SKM-1 (cell line): ENCODE measurements around the gene MBTPS2.
"Not testable (repeated sequence)": the region's sequence is repeated elsewhere in the genome, so short reads cannot be mapped to it uniquely, and the experiment has no call there.

Source experiments
- DNase-seq: peaks from one replicate; lab custom pipeline; 2025; ENCODE audit not compliant: unreplicated experiment; lab: John Stamatoyannopoulos, UW

The MBTPS2 gene

DNA sequence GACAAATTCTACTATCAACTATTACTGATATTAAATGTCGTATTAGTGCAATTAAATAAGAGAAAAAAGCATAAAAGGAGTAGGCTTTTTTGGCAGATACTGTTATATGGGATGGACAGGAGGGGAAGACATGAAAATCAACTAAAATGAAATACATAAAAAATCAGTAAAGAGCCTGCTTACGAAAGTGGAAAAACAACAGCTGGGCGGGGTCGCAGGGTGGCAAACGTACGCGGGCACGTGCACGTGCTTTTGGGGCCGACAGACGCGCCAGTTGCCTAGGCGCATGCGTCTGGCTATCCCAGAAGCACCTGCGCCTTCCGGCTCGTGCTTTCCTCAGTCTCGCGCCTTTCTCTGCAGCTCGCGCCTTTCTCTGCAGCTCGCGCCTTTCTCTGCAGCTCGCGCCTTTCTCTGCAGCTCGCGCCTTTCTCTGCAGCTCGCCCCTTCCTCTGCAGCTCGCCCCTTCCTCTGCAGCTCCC lies 16.6 kb downstream of the MBTPS2 start, which contains the start of gene YY2:
Gene YY2, plus strand, starts transcription at position 51 of the 479 bp plus-strand sequence. CDS start 498 bp downstream, outside the sequence.
- DNase-seq: no peak

DNA sequence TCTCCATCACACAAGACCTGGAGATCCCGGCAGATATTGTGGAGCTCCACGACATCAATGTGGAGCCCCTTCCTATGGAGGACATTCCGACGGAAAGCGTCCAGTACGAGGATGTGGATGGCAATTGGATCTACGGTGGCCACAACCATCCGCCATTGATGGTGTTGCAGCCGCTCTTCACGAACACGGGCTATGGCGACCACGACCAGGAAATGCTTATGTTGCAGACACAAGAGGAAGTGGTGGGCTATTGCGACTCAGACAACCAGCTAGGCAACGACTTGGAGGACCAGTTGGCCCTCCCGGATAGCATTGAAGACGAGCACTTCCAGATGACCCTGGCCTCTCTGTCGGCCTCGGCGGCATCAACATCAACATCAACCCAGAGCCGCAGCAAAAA lies 17.1 kb downstream of the MBTPS2 start:
- no peak for DNase-seq

DNA sequence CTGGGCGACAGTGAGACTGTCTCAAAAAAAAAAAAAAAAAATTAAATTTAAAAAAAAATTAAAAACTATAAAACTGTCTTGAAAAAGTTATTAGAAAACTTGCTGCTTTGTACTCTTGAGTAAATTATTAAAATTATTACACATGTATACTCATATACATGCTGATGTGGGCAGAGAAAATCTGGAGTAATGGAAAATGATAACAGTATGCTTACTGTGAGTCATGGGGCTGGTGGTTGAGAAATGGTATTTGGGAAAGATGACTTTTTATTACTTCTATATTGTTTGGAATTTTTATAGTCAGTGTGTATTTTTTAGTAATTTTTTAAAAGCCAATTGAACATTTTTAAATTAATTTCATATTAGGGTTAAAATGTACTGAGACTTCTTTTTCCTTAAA lies 23.8 kb downstream of the MBTPS2 start:
- DNase-seq: no peak

DNA sequence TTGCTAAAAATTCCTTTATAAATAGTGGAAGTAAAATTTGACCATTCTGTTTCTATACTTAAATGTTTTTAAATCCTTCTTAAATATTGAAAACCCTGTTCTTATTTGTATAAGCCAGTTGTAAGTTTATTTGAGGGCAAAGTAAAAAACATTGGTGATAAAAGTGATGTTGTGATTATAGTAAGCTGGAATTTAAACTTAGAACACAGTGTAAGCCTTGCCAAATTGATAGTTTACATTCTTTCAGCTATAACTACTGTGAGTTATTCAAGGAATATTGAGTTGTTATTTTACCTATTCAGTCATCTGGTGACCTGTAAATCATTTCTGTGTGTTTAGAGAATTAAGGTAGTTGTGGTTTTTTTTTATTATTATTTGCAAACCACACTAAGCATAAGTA lies 26.0 kb downstream of the MBTPS2 start:
- DNase-seq: no peak

DNA sequence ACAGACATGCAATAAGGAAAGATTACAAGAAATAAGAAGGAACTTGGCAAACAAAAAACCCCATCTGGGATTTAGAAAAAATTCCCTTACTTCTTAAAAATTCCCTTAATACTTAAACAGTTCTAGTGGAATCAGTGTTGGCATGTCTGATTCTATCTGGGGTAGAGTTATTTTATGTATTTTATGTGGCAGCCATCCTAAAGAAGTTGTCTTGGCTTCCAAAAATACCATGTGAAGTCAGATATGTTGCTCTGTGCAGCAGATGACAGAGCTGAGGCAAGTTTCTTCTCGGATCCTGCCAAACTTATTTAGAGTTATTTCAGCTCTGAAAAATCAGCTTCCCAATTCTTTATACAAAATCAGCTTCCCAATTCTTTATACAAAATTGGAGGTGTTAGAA lies 31.1 kb downstream of the MBTPS2 start:
- DNase-seq: no peak

DNA sequence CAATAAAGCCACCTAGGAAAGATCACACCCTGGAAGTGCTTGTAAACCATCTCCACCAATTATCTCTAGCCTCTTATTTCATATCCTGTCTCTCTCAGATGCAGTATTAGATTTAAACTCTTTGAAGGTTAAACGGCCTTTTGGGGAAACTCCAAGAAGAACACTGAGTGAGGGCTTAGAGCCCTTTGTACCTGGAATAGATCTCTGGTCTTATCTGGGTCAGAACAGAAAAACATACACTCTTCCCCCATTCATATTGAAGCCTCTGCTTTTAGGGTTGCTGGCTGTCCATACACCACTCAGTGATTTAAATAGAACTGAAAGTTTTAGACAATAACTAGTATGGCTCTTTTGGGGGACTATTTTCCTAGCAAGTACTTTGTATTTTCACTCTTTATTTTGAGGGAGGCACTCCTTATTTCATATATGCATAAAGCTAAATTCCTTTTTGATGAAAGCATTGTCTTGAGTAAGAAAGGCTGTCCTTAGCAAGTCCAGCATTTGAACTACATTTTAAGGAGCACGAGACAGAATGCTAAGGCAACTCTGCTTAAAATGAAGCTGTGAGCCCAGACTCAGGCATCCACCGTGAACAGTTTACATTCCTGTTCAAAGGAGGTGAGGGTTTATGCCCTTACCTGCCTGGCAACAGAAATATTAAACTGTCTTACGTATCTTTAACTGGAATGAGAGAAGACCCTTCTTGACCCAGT lies 33.8 kb downstream of the MBTPS2 start:
- no peak for DNase-seq

DNA sequence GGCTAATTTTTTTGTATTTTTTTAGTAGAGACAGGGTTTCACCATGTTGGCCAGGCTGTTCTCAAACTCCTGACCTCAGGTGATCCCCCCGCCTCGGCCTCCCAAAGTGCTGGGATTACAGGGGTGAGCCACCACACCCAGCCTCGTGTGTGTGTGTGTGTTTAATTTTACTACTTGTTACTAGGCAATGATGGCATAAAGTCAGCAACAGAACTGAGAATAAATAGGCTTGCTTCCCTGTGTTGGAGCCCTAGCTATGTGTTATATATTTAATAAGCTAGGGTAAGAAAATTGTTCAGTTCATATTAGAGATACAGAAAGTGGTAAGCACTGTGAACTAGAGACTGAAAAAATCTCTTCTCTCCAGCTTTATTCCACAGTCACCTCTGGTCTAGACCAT lies 34.8 kb downstream of the MBTPS2 start:
- not testable (repeated sequence) for DNase-seq

DNA sequence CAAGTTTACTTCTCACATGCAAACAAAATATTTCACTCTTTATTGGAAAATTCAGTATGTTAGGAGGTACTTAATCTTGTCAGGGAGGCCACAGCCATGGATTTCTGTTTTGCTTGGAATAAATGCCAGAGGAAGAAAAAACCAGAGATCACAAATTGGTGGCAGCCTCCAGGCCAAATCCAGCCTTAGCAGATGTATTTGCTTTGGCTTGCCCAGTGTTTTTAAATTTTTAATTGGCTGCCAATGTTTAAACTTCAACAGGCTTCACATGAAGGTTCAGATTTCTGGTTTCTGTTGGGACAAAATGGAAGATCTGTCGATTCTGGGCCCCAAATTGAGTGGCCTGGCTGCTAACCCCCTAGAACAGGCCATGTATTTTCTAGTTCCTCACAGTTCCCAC lies 35.6 kb downstream of the MBTPS2 start:
- no peak for DNase-seq

DNA sequence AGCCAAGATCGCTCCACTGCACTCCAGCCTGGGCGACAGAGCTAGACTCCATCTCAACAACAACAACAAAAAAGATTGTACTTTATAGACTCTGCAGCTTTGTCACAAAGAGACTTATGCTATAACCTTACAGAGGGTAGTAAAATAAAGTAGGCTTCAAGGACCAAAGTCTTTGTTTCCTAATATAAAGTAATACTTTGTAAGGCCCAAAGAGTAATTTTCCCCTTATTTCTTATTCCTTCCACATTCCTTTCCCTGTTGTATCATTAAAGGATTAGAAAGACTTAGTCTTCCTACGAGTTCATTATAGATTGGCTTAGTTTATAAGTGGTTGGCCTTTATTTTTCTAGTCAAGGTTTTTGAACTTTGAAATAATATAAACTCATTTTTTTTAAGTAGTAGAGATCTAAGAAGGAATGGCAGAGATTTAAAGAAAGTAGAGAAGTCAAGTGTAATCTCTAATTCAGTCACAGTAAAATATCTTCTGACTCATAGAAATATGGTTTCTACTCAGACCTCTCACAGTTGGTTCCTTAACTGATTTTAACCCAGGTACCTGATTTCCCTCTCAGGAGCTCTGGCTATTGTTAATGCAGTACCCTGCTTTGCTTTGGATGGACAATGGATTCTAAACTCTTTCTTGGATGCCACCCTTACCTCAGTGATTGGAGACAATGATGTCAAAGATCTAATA lies 42.6 kb downstream of the MBTPS2 start:
- no peak for DNase-seq

DNA sequence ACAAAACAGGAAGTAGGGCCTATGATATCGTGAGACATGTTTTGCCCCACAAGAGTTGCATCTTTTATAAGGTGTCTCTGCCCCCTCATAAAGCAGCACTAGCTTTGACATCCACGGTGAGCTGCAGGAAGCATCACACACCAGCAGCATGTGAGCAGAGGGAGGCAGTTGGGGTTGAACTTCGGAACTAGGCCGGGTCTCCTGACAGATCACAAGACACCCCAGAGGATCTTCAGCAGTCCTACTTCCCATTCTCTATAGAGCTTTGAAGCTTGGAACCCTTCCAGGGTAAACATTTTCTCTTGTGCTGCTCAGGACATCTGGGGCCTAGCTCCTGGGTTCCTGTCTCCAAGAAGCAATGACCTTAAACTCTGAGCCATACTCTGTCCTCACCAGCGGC lies 43.8 kb downstream of the MBTPS2 start:
- DNase-seq: no peak

DNA sequence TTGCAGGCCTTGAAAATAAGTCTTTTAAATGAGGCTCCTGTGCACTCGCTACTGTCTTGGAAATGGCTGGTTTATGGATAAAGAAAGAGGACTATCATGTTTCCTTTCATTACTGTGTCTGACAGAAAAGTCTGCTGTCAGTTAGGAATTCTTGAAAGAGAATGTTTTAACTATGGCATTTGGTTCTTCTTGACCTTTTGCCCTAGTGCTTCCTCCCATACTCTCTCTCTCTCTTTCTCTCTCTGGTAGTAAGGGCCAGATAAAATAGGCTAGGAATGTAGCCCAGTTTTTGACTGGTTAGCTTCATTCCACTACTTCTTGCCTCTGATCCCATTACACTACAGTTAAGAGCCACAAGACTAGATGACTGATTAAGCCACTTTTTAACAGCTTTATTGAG lies 46.2 kb downstream of the MBTPS2 start:
- no peak for DNase-seq

DNA sequence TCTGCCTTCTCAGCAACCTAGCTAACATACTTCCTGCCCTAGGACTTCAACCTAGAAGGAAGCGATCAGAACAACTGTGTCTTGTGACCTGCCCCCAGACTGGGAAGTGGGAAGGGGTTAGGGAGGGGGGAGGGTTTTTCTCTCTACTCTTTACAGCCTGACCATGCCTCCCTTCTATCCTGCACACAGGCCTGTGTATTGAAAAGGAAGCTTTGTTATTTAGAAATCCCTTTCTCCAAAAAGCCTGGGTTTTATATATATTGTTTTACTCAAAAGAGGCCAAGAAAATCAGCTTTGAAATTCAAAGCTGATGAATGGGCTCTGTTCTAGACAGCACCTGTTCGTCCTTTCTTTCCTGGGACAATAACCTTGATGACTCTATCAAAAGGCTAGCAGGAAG lies 65.9 kb downstream of the MBTPS2 start:
- no peak for DNase-seq

DNA sequence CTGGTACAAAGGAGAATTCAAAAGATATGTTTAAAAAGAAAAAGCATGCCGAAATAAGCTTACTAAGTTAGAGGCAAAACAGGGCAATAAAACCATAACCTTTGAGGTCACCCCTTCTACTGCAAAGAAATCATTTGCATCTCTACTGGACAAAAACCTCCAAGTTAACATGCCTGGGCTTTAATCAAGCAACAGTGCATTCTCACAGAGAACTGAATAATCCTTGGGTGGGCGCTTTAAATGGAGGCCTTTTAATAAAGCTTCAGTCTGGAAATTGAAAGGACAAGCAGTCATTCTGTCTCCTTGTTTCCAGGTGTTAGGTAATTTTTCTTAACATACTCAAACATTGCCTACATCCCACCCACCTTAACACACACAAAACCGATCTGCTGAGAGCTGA lies 66.5 kb downstream of the MBTPS2 start:
- DNase-seq: no peak

DNA sequence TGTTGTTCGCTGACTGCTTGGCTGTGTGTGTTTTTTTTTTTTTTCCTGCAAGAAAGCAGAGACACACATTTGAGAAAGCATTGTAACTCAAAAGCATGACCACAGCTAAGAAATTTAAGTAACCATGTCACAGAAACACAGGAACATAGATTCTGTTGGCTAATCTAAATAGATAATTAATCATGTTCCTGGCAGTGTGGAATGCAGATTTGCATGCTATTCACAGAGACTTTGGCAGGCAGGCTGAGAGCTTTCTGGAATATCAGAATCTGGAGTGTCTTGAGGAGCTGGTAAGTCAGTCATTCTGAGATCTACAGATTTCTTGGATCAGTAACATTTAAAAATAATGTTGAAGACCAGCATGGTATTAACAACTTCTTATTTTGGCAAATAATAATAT lies 67.8 kb downstream of the MBTPS2 start:
- DNase-seq: no peak

DNA sequence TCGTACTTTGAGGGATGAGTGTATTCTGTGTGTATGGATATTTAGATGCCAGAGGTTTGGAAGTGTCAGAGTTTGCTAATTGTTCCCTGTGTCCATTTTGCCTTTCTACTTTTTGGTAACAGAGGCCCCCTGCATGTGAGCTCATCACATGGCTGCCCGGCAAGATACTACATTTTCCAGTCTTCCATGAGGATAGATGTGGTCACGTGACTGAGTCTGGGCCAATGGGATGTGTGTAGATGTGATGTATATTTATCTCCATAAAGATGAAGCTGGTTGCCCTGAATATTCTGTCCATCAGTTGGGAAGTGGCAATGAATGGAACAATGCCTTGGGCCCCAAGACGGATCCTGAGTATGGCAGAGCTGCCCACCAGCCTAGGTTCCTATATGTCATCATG lies 72.1 kb downstream of the MBTPS2 start:
- no peak for DNase-seq

DNA sequence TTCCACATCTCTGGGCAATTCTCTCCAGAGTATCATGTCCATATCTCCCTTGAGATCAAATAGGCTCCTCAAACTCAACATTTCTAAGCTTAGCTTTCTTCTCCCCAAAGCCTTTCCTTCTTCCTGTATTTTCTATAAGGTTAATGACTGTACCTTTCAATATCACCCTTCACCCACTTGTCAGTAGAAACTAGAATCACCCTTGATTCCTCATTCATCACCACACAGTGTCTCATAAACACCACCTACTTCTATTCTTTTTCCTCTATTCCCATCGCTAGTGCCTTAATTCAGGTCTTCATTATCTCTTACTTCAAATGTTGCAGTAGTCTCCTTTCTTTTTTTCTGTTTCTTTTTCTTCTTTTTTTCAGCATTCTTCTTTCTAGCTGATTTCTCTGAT lies 72.8 kb downstream of the MBTPS2 start:
- no peak for DNase-seq

DNA sequence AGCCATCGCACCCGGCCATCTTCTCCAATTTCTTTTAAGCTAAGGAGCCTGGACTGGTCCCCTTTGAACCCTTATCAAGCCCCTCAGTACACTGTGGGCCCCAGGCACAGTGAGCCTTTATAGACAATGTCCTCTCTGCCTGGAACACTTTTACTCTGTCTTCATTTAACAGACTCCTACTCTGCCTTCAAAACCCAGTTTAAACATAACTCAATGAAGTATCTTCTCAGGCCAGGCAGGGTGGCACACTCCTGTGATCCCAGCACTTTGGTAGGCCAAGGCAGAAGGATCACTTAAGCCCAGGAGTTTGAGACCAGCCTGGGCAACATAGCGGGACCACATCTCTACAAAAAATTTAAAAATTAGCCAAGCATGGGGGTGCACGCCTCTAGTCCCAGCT lies 73.6 kb downstream of the MBTPS2 start:
- DNase-seq: no peak

DNA sequence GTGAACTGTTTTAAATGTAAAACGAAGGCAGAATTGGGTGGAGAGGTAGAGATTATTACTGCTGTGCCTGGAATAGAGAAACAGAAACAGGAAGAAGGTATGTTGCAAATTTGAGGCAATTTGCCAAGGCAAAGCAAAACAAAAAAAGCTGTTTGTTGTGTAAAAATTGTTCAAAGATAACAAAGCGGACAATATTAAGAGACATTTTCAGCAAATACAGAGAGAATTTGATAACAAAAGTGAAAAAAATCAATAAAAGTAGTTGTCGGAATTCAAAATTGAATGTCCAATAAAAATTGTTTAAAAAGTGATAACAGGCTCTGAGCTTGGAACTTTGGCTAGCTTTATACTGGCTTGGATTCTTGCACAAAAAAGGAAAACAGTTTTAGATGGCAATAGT lies 86.7 kb downstream of the MBTPS2 start:
- no peak for DNase-seq

DNA sequence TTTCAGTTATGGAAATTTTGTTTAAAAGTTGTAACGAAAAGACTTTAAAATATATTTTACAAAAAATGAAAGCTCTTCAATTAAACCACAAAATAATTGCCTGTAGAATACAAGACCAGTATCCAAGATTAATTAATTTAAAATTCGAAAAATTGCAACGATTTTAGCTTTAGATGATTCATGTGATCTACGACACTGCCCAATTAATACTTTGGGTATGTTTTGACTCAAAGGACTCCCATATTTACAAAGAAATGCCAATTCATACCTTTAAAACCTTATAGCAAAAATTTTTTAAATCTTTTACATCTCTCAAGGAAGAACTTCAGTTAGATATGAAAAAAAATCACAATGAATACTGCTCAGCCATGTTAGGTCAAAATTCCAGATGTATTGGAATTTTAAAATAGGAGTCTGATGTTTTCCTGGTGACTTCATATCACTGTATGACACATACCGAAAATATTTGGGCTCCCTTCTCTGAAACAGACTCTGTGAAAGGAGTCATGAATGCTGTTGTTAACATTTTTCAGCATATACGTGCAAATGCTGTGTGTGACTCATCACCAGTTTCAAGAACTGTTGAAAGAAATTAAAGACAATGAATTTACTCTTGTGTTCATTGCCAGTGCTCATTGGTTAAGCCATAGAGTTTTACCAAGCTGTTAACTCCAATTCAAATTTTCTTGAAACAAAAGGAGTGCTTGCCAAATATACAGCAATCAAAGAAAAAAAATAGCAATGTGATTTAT lies 87.3 kb downstream of the MBTPS2 start:
- no peak for DNase-seq

DNA sequence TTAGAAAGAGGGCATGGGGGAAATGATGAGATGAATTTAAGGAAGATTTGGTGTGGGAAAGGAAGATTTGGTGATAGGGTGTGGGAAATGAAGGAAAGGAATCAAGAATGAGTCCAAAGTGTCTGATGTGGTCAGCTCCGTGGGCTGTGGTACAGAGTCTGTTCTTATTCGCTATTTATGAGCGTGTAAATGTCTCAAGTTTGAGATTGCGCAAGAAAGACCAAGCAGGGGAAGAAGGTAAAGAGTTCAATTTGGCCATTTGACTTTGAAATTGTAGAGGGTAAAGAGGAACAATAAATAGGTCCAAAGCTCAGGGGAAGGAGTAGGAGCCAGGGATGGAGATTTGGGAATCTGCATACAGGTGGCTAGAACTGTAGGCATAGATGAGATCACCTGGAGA lies 89.8 kb downstream of the MBTPS2 start:
- DNase-seq: no peak

DNA sequence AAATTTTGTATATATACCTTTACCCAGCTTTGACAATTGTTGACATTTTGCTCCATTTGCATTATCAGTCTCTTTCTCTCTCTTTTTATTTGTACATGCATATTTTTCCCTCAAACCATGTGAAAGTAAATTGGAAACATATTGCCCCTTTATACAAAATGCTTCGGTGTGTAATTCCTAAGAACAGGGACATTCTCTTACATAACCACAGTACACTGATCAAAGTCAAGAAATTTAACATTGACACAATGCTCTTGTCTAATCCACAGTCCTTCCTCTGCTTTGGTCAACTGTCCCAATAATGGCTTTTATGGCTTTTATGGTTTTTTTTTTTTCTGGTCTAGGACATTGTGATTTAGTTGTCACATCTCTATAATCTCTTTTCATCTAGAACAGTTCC lies 91.6 kb downstream of the MBTPS2 start:
- no peak for DNase-seq
